HepG2 (cell line): ENCODE results near the gene PGPEP1. TPM values are rescaled to one million over a fixed set of nuclear protein-coding genes. Genes with fewer than 3 reads are reported as not detected.
A peak's percentile ranks its signal among the peaks of the same experiment; 100 is the strongest.

Experiments used
- ATF7-NPFF ChIP-seq: sonication (generic); formaldehyde crosslinking; IDR thresholded peaks from 2 replicates; pipeline ENCODE4 v1.8.1; 2023; ENCODE audit warnings: mild to moderate bottlenecking, low read depth, missing genetic modification reagents, moderate library complexity
- CBX1 ChIP-seq: IDR thresholded peaks from one replicate; pipeline ENCODE4 v1.6.1; 2016; ENCODE audit warnings: antibody characterized with exemption, low read depth
- CERS6 ChIP-seq: sonication (generic); formaldehyde crosslinking; IDR thresholded peaks from 2 replicates; pipeline ENCODE4 v1.5.0; 2020; ENCODE audit warnings: missing genetic modification reagents
- FOXA1 ChIP-seq, 2 experiments: fragments of 450-650 bp in 1 of 2; sonication (generic) in 1 of 2; formaldehyde crosslinking in 1 of 2; IDR thresholded peaks; 2 replicates each; pipeline versions ENCODE4 v1.4.0 to v1.6.1; 2016 to 2020; ENCODE audit warnings: missing genetic modification reagents in 1 of 2
- HNRNPLL ChIP-seq: fragments of 200-400 bp; formaldehyde crosslinking; IDR thresholded peaks from 2 replicates; pipeline ENCODE4 v1.6.1; 2017; ENCODE audit warnings: mild to moderate bottlenecking, low read depth, low read length; ENCODE audit not compliant: poor library complexity, severe bottlenecking
- HOXA7 ChIP-seq: sonication (generic); formaldehyde crosslinking; IDR thresholded peaks from 2 replicates; pipeline ENCODE4 v1.8.1; 2022; ENCODE audit warnings: mild to moderate bottlenecking, missing genetic modification reagents, moderate library complexity
- JUN ChIP-seq: sonication (generic); formaldehyde crosslinking; IDR thresholded peaks from 2 replicates; pipeline ENCODE4 v1.4.0; 2020; ENCODE audit warnings: mild to moderate bottlenecking, missing genetic modification reagents
- KMT2B ChIP-seq: IDR thresholded peaks from 2 replicates; pipeline ENCODE4 v1.6.1; 2016; ENCODE audit warnings: missing genetic modification reagents, missing compliant biosample characterization
- NAIF1 ChIP-seq: sonication (generic); formaldehyde crosslinking; IDR thresholded peaks from 2 replicates; pipeline ENCODE4 v1.5.0; 2020; ENCODE audit warnings: mild to moderate bottlenecking, missing genetic modification reagents, borderline replicate concordance
- RARA ChIP-seq: IDR thresholded peaks from 2 replicates; pipeline ENCODE4 v1.6.1; 2016; ENCODE audit warnings: missing genetic modification reagents, missing compliant biosample characterization
- REST ChIP-seq, 2 experiments: IDR thresholded peaks; 2 replicates each; pipeline ENCODE4 v1.6.1; 2011 to 2012; ENCODE audit warnings: low read length in 2 of 2, borderline replicate concordance in 1 of 2, low read depth in 1 of 2, mild to moderate bottlenecking in 1 of 2, moderate library complexity in 1 of 2
- SETDB1 ChIP-seq: sonication (generic); formaldehyde crosslinking; IDR thresholded peaks from 2 replicates; pipeline ENCODE4 v1.5.1; 2020; ENCODE audit warnings: missing genetic modification reagents, mild to moderate bottlenecking, borderline replicate concordance
- SMARCE1 ChIP-seq: fragments of 450-650 bp; IDR thresholded peaks from 2 replicates; pipeline ENCODE4 v1.6.1; 2017; ENCODE audit warnings: borderline replicate concordance
- SP4 ChIP-seq: sonication (generic); formaldehyde crosslinking; IDR thresholded peaks from 2 replicates; pipeline ENCODE4 v1.8.1; 2023; ENCODE audit warnings: mild to moderate bottlenecking, missing genetic modification reagents
- STAG1 ChIP-seq: sonication (generic); formaldehyde crosslinking; IDR thresholded peaks from 2 replicates; pipeline ENCODE4 v1.4.0; 2020; ENCODE audit warnings: missing genetic modification reagents
- TBX3 ChIP-seq: fragments of 450-650 bp; IDR thresholded peaks from 2 replicates; pipeline ENCODE4 v1.6.1; 2017; ENCODE audit warnings: antibody characterized with exemption, mild to moderate bottlenecking, inconsistent platforms, borderline replicate concordance
- TFDP1 ChIP-seq: IDR thresholded peaks from 2 replicates; pipeline ENCODE4 v1.6.1; 2016; ENCODE audit warnings: missing compliant biosample characterization, missing genetic modification reagents, borderline replicate concordance
- TP53 ChIP-seq: sonication (generic); formaldehyde crosslinking; conservative IDR thresholded peaks from 2 replicates; pipeline ENCODE4 v1.4.0; 2020; ENCODE audit warnings: missing genetic modification reagents
- ZNF121 ChIP-seq: sonication (generic); formaldehyde crosslinking; IDR thresholded peaks from 2 replicates; pipeline ENCODE4 v1.5.0; 2020; ENCODE audit warnings: mild to moderate bottlenecking, missing genetic modification reagents
- ZNF549 ChIP-seq: sonication (generic); formaldehyde crosslinking; IDR thresholded peaks from 2 replicates; pipeline ENCODE4 v1.5.0; 2020; ENCODE audit warnings: missing genetic modification reagents
- ZNF75D ChIP-seq: sonication (generic); formaldehyde crosslinking; IDR thresholded peaks from 2 replicates; pipeline ENCODE4 v1.8.1; 2023; ENCODE audit warnings: missing genetic modification reagents, mild to moderate bottlenecking, borderline replicate concordance
- ZNF816 ChIP-seq: sonication (generic); formaldehyde crosslinking; IDR thresholded peaks from 2 replicates; pipeline ENCODE4 v1.8.0; 2022; ENCODE audit warnings: missing genetic modification reagents, mild to moderate bottlenecking, borderline replicate concordance
- ZNF878 ChIP-seq: sonication (generic); formaldehyde crosslinking; IDR thresholded peaks from 2 replicates; pipeline ENCODE4 v1.8.1; 2023; ENCODE audit warnings: mild to moderate bottlenecking, missing genetic modification reagents, moderate library complexity
- polyA plus RNA-seq, 8 experiments: library from polyadenylated mRNA; depleted of rRNA in 3 of 8; stranded (reverse) in 7 of 8; unstranded in 1 of 8; fragments of >200 nt; fragmentation: Illumina TruSeq in 4 of 8; extraction: Trizol in 4 of 8; gene quantifications; 2 replicates each; pipeline versions ENCODE4 v1.2.1 to v1.2.3, GENCODE V29; 2011 to 2016; ENCODE audit warnings: low read depth in 4 of 8, missing spikeins in 1 of 8, mixed read lengths in 1 of 8; ENCODE audit not compliant: insufficient read depth in 1 of 8
- total RNA-seq, 5 experiments: library from RNA; depleted of rRNA; stranded (reverse); fragments of >200 nt; fragmentation: Illumina TruSeq; extraction: Trizol; gene quantifications; 2 replicates each; pipeline ENCODE4 v1.2.3, GENCODE V29; 2016; ENCODE audit warnings: low read depth in 1 of 5

The PGPEP1 gene
- total and polyA plus RNA-seq, 2 of the 13 experiments (the other 11 are each of a cell fraction or from before 2014, with no cell fraction given) = 53.1 to 56.6 TPM

- TF ChIP-seq TFDP1 (CRISPR knock-in tag) (peak; percentile 54), JUN (CRISPR knock-in tag) (peak; percentile 66), ZNF816 (CRISPR knock-in tag) (peak; percentile 94), KMT2B (CRISPR knock-in tag) (peak; percentile 20; the same call in 1 of the 2 replicates), ZNF549 (CRISPR knock-in tag) (0 out of 2 replicates have a peak, but pooled peaks have one; percentile 73), ZNF878 (CRISPR knock-in tag) (peak; percentile 77), REST (IDR thresholded peaks at IDR 0.05; ENCODE audit: borderline replicate concordance in 1 of 2, low read depth in 1 of 2, low read length in 2 of 2) (peak in 1 of 2 experiments; percentile 82; a peak in 2 of 4 replicates), HNRNPLL (peak; percentile 81), TBX3 (no peak; the same call in 1 of the 2 replicates), ZNF75D (CRISPR knock-in tag) (no peak), HOXA7 (CRISPR knock-in tag) (0 out of 2 replicates have a peak, but pooled peaks have one; percentile 73), RARA (CRISPR knock-in tag) (peak; percentile 84), ZNF121 (peak; percentile 72), SMARCE1 (no peak), CBX1 (peak; percentile 99), FOXA1 (IDR thresholded peaks at IDR 0.05) (peak; percentile 48; the same call in 1 of the 2 replicates), FOXA1 (CRISPR knock-in tag; IDR thresholded peaks at IDR 0.05) (peak; percentile 95), TP53 (peak; percentile 98), CERS6 (CRISPR knock-in tag) (0 out of 2 replicates have a peak, but pooled peaks have one; percentile 84), SETDB1 (no peak), ATF7-NPFF (CRISPR knock-in tag) (peak; percentile 80; the same call in 1 of the 2 replicates), NAIF1 (CRISPR knock-in tag) (peak; percentile 58; the same call in 1 of the 2 replicates), STAG1 (CRISPR knock-in tag) (peak; percentile 70), SP4 (peak; percentile 81)
Observed at GRCh38 chr19:18385675-18386542, 45.5 kb downstream of the PGPEP1 start, which contains the start of gene GDF15 (continued).
